Measurements from ENCODE around the gene CUZD1.
"Not testable (repeated sequence)": the region's sequence is repeated elsewhere in the genome, so short reads cannot be mapped to it uniquely, and the experiment has no call there.

Gene CUZD1

GRCh38 chr10:122866757-122867482 lies 21.3 kb upstream of the CUZD1 start:
- peaks cover 13% of the 10 kb centered on the region; the same call in 1 of the 2 replicates for H3K79me2 ChIP-seq (ENCODE audit: insufficient read depth, low read length)
- H3K4me2 ChIP-seq (ENCODE audit: low read length) = not testable (repeated sequence)

DNA sequence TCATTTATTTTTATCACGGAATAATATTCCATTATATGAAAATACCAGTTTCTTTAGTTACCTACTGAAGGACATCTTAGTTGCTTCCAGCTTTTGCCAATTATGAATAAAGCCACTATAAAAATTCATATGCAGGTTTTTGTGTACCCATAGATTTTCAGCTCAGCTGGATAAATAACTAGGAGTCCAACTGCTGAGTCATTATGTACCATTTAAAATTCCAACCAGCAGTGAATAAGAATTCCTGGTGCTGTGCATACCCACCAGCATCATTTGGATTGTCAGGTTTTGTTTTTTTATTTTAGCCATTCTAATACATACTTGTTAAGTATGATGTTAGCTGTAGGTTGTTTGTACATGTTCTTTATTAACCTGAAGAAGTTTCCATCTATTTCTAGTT lies 19.2 kb upstream of the CUZD1 start:
- H3K9ac ChIP-seq (ENCODE audit: low read length) = no peak overlapping the region
- H3K27ac ChIP-seq (ENCODE audit: low read depth, low read length, poor library complexity, severe bottlenecking) = no peak overlapping the region
- H3K4me2 ChIP-seq (ENCODE audit: low read length) = no peak overlapping the region
- H3K79me2 ChIP-seq (ENCODE audit: insufficient read depth, low read length) = peaks cover 13% of the 10 kb centered on the region
- H3K27me3 ChIP-seq (ENCODE audit: insufficient read depth, low read length) = no peaks in the 10 kb centered on the region
- no peaks in the 10 kb centered on the region; the same call in 1 of the 2 replicates for H3K36me3 ChIP-seq (ENCODE audit: insufficient read depth, low read length)
- H3K4me1 ChIP-seq (ENCODE audit: insufficient read depth, low read length, severe bottlenecking) = no peaks in the 10 kb centered on the region
- H2AFZ ChIP-seq (ENCODE audit: low read length) = no peak overlapping the region
- no peaks in the 10 kb centered on the region for H4K20me1 ChIP-seq (ENCODE audit: insufficient read depth, low read length)
- H3K4me3 ChIP-seq (ENCODE audit: low read depth, low read length, poor library complexity, severe bottlenecking) = no peak overlapping the region
- H3K9me2 ChIP-seq (ENCODE audit: low read depth, low read length) = no peaks in the 10 kb centered on the region
- no peak for TF ChIP-seq EZH2 (IDR thresholded peaks at IDR 0.05; ENCODE audit: borderline replicate concordance, low read length)
- TF ChIP-seq, protein P1, sequence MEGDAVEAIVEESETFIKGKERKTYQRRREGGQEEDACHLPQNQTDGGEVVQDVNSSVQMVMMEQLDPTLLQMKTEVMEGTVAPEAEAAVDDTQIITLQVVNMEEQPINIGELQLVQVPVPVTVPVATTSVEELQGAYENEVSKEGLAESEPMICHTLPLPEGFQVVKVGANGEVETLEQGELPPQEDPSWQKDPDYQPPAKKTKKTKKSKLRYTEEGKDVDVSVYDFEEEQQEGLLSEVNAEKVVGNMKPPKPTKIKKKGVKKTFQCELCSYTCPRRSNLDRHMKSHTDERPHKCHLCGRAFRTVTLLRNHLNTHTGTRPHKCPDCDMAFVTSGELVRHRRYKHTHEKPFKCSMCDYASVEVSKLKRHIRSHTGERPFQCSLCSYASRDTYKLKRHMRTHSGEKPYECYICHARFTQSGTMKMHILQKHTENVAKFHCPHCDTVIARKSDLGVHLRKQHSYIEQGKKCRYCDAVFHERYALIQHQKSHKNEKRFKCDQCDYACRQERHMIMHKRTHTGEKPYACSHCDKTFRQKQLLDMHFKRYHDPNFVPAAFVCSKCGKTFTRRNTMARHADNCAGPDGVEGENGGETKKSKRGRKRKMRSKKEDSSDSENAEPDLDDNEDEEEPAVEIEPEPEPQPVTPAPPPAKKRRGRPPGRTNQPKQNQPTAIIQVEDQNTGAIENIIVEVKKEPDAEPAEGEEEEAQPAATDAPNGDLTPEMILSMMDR (IDR thresholded peaks at IDR 0.05; ENCODE audit: low read length) = no peak
- H3F3A ChIP-seq (ENCODE audit: insufficient read depth, low read length) = no peaks in the 10 kb centered on the region
- no peaks in the 10 kb centered on the region for H3K9me3 ChIP-seq (ENCODE audit: low read length)

More at GRCh38 chr10:122866757-122867482, 21.3 kb upstream of the CUZD1 start:
- H2AFZ ChIP-seq (ENCODE audit: low read length); H3K9me2 ChIP-seq (ENCODE audit: low read depth, low read length); H3K36me3 ChIP-seq (ENCODE audit: insufficient read depth, low read length); H3K9me3 ChIP-seq (ENCODE audit: low read length); H3K27ac ChIP-seq (ENCODE audit: low read depth, low read length, poor library complexity, severe bottlenecking); H3K4me3 ChIP-seq (ENCODE audit: low read depth, low read length, poor library complexity, severe bottlenecking); H4K20me1 ChIP-seq (ENCODE audit: insufficient read depth, low read length); H3K27me3 ChIP-seq (ENCODE audit: insufficient read depth, low read length); H3F3A ChIP-seq (ENCODE audit: insufficient read depth, low read length); H3K4me1 ChIP-seq (ENCODE audit: insufficient read depth, low read length, severe bottlenecking); H3K9ac ChIP-seq (ENCODE audit: low read length): not testable (repeated sequence)

DNA sequence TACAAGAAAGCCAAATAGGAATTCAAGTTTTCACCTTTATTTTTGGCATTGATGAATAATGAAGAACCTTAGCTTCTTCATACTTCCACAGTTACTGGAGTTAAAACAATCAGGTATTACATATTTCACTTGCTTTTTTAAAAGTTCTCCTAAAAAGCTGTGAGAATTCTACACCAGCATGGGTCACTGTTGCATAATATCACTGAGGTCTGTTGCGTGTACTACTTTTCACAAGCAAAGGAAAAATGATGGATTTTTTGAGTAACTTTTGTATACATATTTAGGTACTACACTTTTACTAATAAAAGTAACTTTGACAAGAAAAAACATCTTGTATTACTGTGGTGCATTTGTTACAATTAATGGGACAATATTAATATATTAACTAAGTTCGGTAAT lies 18.5 kb upstream of the CUZD1 start:
- Histone ChIP-seq H3F3A (ENCODE audit: insufficient read depth, low read length) (no peaks in the 10 kb centered on the region), H3K4me3 (ENCODE audit: low read depth, low read length, poor library complexity, severe bottlenecking) (no peak overlapping the region), H3K79me2 (ENCODE audit: insufficient read depth, low read length) (peaks cover 13% of the 10 kb centered on the region), H3K9me2 (ENCODE audit: low read depth, low read length) (no peaks in the 10 kb centered on the region), H3K36me3 (ENCODE audit: insufficient read depth, low read length) (no peaks in the 10 kb centered on the region; the same call in 1 of the 2 replicates), H2AFZ (ENCODE audit: low read length) (no peak overlapping the region), H3K4me1 (ENCODE audit: insufficient read depth, low read length, severe bottlenecking) (no peaks in the 10 kb centered on the region), H3K4me2 (ENCODE audit: low read length) (no peak overlapping the region), H3K27ac (ENCODE audit: low read depth, low read length, poor library complexity, severe bottlenecking) (no peak overlapping the region), H4K20me1 (ENCODE audit: insufficient read depth, low read length) (no peaks in the 10 kb centered on the region), H3K27me3 (ENCODE audit: insufficient read depth, low read length) (no peaks in the 10 kb centered on the region), H3K9me3 (ENCODE audit: low read length) (no peaks in the 10 kb centered on the region), H3K9ac (ENCODE audit: low read length) (no peak overlapping the region)
- TF ChIP-seq, protein P1 (IDR thresholded peaks at IDR 0.05; ENCODE audit: low read length) = no peak
- TF ChIP-seq EZH2 (IDR thresholded peaks at IDR 0.05; ENCODE audit: borderline replicate concordance, low read length) = no peak
